ENCODE results near the gene MRPL12. TPM values are rescaled to one million over a fixed set of nuclear protein-coding genes. Genes with fewer than 3 reads are reported as not detected.

The MRPL12 gene
- total RNA-seq, 2 donors from 2014 or later: 106 to 225 TPM

- DNase-seq: peak; percentile 82
- H3K9me3 ChIP-seq: no peaks in the 10 kb centered on the region
- peaks cover 12% of the 10 kb centered on the region for H3K4me1 ChIP-seq
- intact Hi-C loops (cut with DNase I): no loop called here
- no peak for TF ChIP-seq CTCF (IDR thresholded peaks at IDR 0.05)
- no peaks in the 10 kb centered on the region for H3K27me3 ChIP-seq
- no peak overlapping the region for H3K4me3 ChIP-seq
- H3K9ac ChIP-seq (ENCODE audit: low read depth in 2 of 2, low read length in 2 of 2): peak overlapping the region in 1 of 2 donors; percentile 6
- H3K27ac ChIP-seq: peak overlapping the region; percentile 41
- no peaks in the 10 kb centered on the region for H3K36me3 ChIP-seq
These were observed 24.3 kb downstream of the MRPL12 start for GRCh38 chr17:81727324-81728031.

- H3K27ac ChIP-seq: no peak overlapping the region
- intact Hi-C loops (cut with DNase I): no loop called here
- peak; percentile 96 for TF ChIP-seq CTCF (IDR thresholded peaks at IDR 0.05)
- H3K36me3 ChIP-seq: no peaks in the 10 kb centered on the region
- H3K9ac ChIP-seq (ENCODE audit: low read depth in 2 of 2, low read length in 2 of 2): peak overlapping the region; percentile 0 to 60
- peak; percentile 89 for DNase-seq
- H3K9me3 ChIP-seq: no peaks in the 10 kb centered on the region
- H3K4me1 ChIP-seq: peaks cover 23% of the 10 kb centered on the region
- H3K4me3 ChIP-seq: peak overlapping the region; percentile 6
- no peaks in the 10 kb centered on the region for H3K27me3 ChIP-seq
These were observed 30.6 kb downstream of the MRPL12 start for GRCh38 chr17:81733507-81734404.

- Histone ChIP-seq H3K4me1 (peaks cover 23% of the 10 kb centered on the region), H3K4me3 (peak overlapping the region; percentile 6), H3K9ac (ENCODE audit: low read depth in 2 of 2, low read length in 2 of 2) (peak overlapping the region; percentile 43 to 60), H3K36me3 (no peaks in the 10 kb centered on the region), H3K27ac (no peak overlapping the region), H3K9me3 (no peaks in the 10 kb centered on the region), H3K27me3 (no peaks in the 10 kb centered on the region)
- peak; percentile 91 for DNase-seq
- no peak for TF ChIP-seq CTCF (IDR thresholded peaks at IDR 0.05)
- intact Hi-C loops (cut with DNase I): no loop called here
These were observed 31.5 kb downstream of the MRPL12 start for GRCh38 chr17:81734405-81735263.

- Histone ChIP-seq H3K4me1 (peaks cover 23% of the 10 kb centered on the region), H3K9ac (ENCODE audit: low read depth in 2 of 2, low read length in 2 of 2) (peak overlapping the region; percentile 52 to 55), H3K36me3 (no peaks in the 10 kb centered on the region), H3K27ac (peak overlapping the region; percentile 53), H3K9me3 (no peaks in the 10 kb centered on the region), H3K27me3 (peaks cover 2% of the 10 kb centered on the region), H3K4me3 (peak overlapping the region; percentile 16)
- intact Hi-C loops (cut with DNase I): no loop called here
- peak; percentile 74 for DNase-seq
- no peak for TF ChIP-seq CTCF (IDR thresholded peaks at IDR 0.05)
These were observed 32.3 kb downstream of the MRPL12 start for GRCh38 chr17:81735264-81736102.
